Stimulated activated CD4-positive, alpha-beta T cell treated with anti-CD3 and anti-CD28 coated beads, TNF-alpha, amount 100 ng/mL, for 1 hour (primary cell): ENCODE results near the gene TIMM8A.

Source experiments
- DNase-seq, 3 donors: peaks; one replicate each; pipeline ENCODE4 v3.0.0-alpha.2; 2020; ENCODE audit warnings: low read depth in 3 of 3, low spot score in 1 of 3

TIMM8A gene, protein sequence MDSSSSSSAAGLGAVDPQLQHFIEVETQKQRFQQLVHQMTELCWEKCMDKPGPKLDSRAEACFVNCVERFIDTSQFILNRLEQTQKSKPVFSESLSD

DNA sequence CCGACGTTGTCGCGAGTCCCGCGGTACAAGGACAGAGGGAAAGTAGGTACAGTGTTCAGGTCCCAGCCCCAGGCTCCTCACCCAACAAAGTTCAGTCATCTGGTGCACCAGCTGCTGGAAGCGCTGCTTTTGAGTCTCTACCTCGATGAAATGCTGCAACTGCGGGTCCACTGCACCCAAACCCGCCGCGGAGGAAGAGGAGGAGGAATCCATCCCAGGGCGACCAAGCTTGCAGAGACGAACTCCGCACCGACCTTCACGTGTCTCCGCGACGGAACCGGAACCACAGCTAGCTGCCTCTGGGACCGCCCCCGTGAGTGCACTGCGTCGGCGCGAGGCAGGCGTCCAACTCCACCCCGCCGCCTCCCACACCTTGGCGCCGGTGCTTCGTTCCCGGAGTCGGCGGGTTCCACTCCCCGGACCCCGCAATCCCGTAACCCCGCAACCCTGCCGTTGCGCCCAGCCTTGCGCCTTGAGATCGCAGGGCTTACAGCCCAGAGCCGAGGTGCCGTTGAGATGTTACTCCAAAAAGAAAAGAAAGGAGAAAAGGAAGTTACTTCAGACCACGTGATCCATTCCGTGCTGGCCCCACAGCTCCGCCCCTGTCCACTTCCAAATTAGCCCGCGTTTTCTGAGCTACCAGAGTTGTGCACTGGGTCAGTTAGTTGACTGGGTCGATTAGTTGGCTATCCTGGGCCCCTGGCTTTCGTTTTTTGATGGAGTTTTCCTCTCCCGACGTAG, at the start of gene TIMM8A:
TSS of gene TIMM8A (minus strand) at position 291 of the 741 bp plus-strand sequence. CDS start at position 213, 78 bp downstream.
- peak; percentile 22 to 62 (median 46) for DNase-seq

DNA sequence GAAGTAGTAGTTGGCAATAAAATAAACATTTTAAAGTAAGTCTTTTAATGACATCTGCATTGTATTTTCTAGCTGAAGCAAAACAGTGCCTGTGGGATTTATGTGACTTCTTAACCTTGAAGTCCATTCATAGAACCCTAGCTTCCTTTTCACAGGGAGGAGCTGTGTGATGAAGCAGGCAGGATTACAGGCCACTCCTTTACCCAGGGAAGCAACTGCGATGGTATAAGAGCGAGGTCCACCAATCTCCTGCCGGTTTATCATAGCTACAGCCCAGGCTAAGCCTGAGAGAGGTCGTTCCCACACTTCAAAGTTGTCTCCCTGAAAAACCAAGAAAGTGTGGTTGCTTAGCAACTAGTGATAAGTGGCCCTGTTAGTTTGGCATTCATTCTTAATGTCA, 49.2 kb upstream of the TIMM8A start:
- no peak for DNase-seq

DNA sequence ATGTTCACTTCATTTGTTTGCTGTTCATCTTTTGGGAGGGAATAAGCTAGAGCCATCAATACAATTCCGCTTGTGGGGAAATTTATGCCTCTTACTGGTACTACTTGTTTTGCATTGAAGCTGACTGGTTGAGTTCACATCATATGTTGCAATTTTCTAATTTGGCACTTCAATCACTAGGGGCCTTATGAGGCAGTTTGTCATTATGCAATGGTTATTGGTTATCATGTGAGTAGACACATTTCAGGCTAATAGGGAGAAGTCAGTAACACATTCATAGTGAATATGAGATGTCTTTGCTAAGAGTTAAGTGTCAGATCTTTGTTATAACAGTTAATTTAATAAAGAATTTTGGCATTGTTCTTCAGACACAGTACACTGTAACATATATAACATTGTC, 47.2 kb upstream of the TIMM8A start:
- no peak for DNase-seq

DNA sequence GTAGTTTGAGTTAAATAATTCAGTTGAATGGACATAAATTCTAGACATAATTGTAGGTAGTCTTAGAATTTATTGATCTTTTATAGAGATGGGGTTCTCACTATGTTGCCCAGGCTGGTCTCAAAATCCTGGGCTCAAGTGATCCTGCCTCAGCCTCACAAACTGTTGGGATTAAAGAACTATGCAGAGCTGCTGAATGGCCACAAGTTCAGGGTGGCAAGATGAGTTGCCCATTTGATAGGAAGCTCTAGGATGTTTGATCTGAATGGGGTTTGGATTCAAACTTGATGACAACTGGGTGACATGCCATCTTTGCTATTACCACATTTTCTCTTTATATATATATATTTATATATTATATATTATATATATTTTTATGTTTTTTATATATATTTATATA, 45.8 kb upstream of the TIMM8A start:
- DNase-seq: no peak

DNA sequence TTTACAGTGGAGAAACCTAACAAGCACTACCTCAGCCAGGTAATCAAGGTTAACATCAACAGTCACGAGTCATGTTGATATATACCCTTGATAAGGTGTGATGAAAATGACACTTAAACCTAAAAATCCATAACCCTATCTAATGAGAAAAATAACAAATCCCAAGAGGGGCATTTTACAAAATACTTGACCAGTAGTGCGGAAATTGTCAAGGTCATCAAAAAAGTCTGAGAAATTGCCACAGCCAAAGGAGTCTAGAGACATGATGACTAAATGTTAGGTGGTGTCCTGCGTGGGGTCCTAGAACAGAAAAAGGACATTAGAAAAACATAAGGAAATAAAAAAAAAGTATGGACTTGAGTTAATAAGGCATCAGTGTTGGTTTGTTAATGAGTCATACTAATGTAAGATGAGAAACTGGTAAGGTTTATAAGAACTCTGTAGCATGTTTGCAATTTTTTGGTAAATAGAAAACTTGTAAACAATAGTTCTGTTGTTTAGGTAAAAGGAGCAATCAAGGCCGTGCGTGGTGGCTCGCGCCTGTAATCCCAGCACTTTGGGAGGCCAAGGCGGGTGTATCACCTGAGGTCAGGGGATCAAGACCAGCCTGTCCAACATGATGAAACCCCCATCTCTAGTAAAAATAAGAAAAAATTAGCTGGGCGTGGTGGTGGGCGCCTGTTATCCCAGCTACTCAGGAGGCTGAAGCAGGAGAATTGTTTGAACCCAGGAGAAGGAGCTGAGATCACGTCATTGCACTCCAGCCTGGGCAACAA, 45.2 kb upstream of the TIMM8A start:
- no peak for DNase-seq

DNA sequence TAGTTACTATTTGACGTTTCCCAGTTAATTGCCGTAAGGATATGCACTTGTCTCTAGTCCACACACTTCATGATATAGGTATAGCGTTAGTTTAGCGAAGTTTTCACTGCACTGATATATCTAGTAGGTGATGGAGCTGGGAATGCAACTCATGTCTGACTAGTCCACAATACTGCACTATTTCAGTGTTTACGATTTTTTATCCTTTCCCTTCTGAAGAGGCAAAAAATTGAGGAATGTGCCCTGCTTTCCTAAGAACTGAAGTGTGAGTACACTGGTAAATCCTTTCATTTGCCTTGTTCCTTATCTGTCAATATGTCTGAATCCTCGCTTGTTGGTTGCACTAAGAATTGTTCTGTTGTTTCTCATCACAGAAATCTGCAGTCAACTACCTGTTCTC, 43.3 kb upstream of the TIMM8A start:
- DNase-seq: no peak

DNA sequence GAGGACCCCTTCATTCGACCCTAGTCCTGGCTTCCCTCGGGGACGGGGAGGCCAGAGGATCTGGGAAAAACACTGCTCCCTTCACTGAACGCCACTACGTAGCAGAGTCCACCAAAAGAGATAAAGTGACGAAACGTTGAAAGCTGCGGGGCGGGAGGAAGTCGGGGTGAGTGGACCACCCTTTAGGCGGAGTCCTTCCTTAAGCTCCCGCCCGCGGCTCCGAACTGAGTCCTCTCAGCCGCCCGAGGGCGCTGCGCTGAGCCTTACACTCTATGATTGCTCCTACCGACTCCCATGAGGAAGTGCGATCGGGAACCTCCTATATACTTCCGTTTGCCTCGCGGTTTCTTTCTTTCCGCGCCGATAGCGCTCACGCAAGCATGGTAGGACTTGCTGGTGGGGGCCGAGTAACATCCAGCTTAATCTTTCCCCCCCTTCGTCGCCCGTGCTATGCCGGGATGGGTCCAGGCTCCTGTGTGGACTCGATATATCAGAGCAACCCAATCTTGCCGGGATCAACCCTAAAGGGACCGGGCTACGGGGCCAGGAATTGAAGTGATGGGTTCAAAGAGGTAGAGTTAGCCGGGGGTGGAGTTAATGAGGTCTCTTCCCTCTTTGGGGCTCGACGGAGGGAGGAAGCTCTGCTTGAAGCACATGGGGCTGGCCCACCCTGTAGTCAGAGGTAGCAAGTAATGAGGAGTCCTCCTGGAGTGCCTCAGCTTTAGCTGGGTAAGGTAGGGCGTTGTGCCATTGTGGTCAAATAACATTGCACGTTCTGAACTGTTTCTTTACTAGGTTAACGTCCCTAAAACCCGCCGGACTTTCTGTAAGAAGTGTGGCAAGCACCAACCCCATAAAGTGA, 42.4 kb upstream of the TIMM8A start, which contains the start of gene RPL36A:
TSS of gene RPL36A (plus strand) at position 348 of the 862 bp plus-strand sequence. CDS start at position 381, 33 bp downstream.
- peak; percentile 32 to 65 (median 64) for DNase-seq

DNA sequence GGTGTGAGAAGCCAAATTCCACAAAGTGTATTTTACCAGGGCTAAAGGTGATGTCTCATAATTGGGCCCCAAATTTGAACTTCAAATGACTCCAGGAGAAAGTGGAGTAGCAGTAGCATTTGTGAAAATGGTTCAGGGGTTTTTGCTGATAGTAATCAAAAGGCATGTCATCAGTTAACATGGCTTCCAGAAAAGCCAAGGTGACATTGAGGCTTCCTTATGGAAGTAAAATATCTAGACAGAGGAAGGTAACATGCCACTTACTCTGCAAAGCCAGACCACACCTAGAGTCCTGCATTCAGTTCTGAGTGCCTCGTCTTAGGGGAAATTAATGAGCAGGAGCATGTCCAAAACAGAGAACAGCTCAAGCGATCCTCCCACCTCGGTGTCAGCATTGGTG, 40.1 kb upstream of the TIMM8A start:
- no peak for DNase-seq

DNA sequence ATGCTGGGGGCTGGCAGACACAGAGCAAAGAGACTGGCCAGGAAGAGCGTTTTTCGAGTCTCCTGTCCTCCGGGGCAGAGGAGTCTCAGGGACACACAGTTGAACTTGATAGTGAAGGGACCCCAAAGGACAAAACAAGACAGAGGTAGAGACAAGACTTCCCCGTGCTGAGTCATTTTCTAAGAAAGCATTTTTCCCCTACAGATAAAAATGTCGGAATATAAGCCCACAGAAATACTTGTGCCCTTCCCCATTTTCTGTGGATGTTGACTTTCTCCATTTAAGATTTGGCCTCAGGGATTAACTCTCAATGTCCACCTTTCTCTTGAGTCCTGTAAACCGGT, 38.0 kb upstream of the TIMM8A start:
- no peak for DNase-seq

DNA sequence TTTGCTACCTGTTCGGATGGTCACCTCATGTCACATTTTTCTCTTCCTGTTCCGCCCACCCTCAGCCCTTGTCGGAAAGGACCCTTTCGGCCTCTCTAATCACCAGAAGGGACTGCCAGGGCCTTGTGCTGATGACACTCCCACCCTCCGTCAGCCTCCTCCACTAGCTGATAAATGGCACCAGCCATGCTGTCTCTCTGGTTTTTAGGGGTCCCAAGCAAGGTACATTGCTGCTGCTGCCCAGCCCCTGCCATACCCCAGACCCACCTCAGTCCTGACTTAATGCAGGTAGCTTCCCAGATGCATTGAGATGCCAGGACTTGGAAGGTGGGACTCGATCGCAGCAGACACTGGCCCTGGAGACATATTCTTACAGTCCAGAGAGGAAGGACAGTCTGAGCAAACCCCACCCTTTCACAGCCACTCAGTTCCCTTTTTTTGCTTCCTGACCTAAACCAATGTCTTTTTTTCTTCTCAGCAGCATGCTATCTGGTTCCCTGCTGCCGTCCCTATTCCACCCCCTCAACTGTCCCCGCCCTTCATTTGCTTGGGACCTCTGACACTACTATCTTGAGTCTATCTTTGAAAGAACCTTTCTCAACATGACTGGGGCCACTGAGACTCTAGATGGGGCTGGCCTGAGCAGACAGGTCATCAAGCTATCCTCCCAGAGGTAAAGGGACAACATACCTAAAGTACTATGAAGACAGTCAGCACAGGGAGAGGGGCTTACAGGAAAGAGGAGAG, 37.4 kb upstream of the TIMM8A start, which contains the start of gene BTK:
TSS of gene BTK (minus strand) at position 397 of the 747 bp plus-strand sequence. CDS start 10,907 bp downstream, outside the sequence.
- no peak for DNase-seq

DNA sequence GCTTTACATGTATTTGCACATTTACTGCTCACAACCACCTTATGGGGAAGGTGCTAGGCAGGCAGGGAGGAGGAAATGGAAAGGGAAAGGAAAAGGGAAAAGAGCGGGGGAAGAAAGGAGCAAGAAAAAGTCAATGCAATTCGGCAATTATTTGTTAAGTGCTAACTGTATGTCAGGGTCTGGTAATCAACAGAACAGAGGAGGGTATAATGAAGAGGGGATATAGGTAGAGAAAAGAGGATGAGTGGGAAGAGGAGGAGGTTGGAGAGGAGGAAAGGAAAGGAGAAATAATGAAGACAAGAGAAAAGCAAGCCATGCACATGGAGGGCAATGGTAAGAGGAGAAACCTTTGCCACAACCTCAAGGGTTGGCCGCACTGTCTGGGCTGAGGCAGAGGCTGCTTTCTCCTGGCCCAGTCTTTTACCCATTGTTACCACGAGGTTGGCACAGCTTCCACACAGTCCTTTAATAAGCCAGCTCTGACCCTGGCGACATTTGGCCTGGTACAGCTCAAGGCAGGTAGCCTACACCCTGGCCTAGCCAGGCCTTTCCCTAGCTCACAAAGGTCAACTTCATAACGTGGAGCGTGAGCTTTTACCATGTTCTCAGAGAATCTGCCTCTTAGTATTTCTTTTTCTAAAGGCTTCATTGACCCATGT, 36.6 kb upstream of the TIMM8A start:
- no peak for DNase-seq

DNA sequence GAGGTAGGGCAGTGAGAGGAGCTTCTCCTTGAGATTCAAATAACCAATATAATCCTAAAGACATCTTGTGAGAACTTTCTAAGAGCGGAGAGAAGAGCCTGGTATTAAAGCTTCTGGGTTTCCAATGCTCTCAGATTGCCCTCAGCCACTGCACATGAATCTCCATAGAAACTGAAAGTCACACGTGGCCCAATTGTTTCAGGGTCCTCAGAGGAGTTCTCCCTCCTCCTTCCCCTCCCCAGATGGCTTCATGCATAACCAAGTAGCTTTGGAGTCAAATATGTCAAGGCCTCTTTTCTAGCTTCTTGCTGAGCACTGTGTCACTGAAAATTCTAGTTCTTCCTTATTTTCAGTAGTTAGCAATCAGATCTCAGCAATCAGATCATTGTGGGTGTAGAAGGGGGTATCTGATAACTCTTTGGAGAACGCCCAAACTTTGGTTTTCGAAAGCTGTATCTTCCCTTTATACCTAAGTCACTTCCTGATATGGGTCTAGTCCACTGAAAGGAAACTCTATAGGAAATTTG, 35.2 kb upstream of the TIMM8A start:
- DNase-seq: no peak

DNA sequence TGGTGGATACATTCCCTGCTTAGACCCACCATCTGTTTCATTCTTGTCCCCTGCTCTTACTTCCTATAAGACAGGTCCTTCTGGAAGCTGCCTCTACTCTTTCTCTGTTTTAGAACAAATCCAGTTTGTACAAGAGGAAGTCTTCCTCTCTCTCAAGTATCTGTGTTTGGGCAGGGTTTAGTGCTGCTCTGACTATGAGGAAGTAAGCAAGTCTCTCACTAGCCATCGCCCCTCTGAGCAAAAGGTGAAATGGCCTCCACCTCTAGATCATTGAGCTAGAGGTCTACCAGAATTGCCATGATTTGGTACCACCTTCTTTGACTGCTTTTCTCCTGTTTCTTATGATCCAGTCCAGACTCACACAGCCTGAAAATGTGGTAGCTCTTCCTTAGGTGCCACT, 29.0 kb upstream of the TIMM8A start:
- no peak for DNase-seq

DNA sequence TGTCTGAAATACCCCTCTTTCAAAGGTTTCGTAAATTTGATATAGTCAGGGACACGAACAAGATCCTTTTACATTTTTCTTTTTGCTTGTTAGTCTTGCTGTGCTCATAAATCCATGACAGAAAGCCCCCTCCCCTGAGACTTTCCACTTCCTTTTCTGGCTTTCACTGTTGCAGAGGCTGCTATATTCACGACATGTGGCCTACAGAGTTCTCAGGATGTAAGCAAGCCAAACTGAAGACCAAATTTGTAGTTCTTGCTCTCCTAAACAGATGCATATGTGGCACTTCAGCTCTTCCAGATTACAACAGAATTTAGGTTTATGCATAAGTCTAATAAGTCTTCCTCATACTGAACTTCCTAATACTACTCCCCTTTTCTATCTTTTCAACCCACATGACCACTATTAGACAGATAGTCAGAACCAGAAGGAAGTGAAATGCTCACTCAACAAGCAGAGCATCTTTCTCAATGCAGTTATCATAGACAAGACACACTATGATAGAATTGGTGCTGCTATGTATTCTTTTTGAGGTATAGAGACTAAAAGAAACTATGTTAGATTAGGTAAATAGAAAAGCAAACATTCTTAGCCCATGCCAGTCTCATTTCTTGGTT, 22.5 kb upstream of the TIMM8A start:
- DNase-seq: no peak

DNA sequence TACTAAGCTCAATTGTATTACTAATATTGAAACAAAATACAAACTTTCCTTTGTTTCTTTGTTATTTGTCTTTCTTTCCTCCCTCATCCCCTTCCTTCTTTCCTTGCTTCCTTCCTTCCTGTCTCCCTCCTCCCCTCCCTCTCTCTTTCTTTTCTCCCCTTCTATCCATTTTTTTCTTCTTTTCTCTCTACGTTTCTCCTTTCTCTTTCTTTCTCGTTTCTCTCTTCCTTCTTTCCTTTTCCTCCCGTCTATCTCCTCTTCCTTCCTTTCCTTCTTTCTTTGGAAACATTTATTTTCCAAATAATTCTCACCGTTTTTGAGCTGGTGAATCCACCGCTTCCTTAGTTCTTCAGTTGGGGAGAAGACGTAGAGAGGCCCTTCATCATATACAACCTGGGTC, 21.1 kb upstream of the TIMM8A start:
- DNase-seq: no peak

DNA sequence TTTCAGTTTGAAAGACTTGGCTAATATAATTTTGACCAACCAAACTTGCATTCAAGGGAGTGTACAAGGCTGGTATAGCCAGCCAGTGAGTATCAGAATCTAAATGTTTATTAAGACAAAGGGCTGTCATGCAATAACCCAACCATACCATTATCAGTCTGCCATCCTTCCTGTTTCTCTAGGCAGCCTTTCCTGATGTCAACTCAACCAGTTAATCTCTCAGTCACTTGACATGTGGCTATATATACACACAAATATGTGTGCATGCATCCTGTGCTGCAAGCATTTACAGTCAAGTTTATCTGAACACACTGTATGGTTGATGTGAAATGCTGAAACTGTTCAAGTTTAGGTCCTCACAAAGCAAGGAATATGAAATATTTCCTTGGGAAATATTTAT, 20.3 kb upstream of the TIMM8A start:
- no peak for DNase-seq

DNA sequence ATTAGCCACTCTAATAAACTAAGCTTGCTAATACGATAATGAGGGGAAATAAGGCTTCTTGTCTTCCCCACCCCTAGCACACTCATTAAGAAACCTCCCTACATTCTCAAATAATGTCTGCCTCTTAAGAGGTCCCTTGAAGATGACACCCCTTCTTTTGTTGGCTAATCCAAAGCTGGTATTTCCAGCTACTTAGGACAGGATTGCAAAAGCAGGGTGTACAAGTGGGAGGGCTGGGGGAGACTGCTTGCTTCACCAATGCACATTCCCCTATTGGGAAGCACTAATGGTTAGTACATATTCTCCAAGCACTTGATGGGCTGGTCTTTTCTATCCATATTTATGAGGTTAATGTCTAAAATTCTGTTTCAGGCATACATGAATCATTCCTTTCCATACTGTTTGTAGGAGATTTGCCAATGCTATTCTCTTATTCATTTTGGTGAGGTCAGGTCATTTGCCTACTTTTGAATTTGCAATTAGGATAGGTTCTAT, 16.8 kb upstream of the TIMM8A start:
- DNase-seq: no peak

DNA sequence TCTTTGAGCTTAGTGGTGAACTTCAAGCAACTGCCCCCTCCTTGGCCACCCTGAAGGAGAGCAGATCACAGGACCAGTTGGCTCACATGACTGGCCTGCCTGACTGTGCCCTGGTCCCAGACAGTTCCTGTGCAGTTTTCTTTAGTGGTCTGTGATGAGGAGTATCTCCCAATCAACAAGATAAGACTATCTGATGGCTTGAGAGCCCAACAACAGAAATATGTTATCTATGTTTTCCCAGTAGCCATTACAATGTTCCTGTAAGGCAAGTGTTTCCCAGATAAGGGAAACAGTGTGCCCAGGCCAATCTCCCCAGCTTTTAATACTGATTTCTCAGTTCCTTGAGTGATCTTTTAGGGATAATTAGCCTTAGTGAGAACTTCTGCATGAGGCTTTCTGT, 14.2 kb upstream of the TIMM8A start:
- DNase-seq: no peak

DNA sequence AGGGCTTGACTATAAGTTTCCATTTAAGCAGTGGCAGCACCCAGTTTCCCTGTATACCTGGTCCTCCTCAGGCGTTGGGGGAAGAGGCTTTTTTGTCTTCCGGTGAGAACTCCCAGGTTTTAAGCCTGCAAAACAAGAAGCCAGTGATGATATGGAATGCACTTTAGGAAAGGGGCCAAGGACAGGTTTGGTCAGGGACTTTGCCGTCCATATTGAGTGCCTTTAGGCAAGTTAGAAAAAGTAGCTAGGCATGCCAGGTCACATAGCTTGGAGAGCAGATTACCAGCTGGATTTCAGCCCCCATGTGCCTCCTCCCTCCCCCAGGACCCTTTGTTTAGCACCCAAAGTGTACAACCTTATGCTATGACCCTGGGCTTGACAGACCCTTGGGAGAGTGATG, 13.6 kb upstream of the TIMM8A start:
- no peak for DNase-seq
